ENCODE results near the gene TPP1.

The TPP1 gene

DNA sequence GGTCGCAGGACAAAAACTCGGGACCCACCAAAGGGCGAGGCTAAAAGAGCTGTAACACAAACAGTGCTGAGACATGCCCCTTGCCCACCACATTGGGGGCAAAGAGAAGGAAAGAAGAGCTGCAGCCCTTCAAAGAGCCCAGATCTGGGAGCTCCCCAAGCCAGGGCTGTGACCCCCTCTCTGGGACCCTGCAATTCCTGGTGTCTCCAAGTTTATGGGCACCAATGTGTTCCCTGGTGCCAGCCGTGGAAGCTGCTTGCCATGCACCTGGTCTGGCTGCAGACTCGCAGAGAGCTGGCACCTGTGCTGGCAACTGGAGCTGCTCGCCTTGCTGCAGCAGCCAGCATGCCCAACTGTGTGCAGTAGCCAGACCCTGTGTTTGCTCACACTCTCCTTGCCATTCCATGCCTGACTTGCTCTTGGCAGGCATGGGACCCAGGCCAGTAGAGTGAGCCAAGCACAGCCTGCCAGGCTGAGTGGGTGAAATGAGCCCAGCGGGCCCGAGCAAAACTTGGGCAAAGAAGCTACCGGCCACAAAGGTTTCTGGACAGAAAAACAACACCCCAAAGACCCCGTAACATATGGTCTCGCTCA lies 31.8 kb downstream of the TPP1 start:
- Histone ChIP-seq H3K27me3 (ENCODE audit: insufficient read depth, poor library complexity, severe bottlenecking) (no peaks in the 10 kb centered on the region), H3K36me3 (ENCODE audit: low read depth) (peaks cover 10% of the 10 kb centered on the region; the same call in 1 of the 2 replicates), H3K4me1 (ENCODE audit: insufficient read depth, poor library complexity, severe bottlenecking) (no peaks in the 10 kb centered on the region), H3K9me3 (ENCODE audit: severe bottlenecking) (peaks cover 10% of the 10 kb centered on the region), H3K27ac (ENCODE audit: poor library complexity, severe bottlenecking) (no peak overlapping the region), H3K4me3 (ENCODE audit: severe bottlenecking) (no peak overlapping the region)
- TF ChIP-seq, protein P1, sequence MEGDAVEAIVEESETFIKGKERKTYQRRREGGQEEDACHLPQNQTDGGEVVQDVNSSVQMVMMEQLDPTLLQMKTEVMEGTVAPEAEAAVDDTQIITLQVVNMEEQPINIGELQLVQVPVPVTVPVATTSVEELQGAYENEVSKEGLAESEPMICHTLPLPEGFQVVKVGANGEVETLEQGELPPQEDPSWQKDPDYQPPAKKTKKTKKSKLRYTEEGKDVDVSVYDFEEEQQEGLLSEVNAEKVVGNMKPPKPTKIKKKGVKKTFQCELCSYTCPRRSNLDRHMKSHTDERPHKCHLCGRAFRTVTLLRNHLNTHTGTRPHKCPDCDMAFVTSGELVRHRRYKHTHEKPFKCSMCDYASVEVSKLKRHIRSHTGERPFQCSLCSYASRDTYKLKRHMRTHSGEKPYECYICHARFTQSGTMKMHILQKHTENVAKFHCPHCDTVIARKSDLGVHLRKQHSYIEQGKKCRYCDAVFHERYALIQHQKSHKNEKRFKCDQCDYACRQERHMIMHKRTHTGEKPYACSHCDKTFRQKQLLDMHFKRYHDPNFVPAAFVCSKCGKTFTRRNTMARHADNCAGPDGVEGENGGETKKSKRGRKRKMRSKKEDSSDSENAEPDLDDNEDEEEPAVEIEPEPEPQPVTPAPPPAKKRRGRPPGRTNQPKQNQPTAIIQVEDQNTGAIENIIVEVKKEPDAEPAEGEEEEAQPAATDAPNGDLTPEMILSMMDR (IDR thresholded peaks at IDR 0.05; ENCODE audit: poor library complexity, severe bottlenecking) = no peak
- ATAC-seq (ENCODE audit: low read depth) (peak; percentile 19; the same call in 2 of the 3 replicates), DNase-seq (ENCODE audit: low spot score) (no peak)

GRCh38 chr11:6586434-6587359 lies 32.5 kb downstream of the TPP1 start:
- Histone ChIP-seq H3K9me3 (ENCODE audit: severe bottlenecking) (peaks cover 10% of the 10 kb centered on the region), H3K27me3 (ENCODE audit: insufficient read depth, poor library complexity, severe bottlenecking) (no peaks in the 10 kb centered on the region), H3K4me1 (ENCODE audit: insufficient read depth, poor library complexity, severe bottlenecking) (no peaks in the 10 kb centered on the region), H3K36me3 (ENCODE audit: low read depth) (peaks cover 9% of the 10 kb centered on the region; the same call in 1 of the 2 replicates), H3K27ac (ENCODE audit: poor library complexity, severe bottlenecking) (no peak overlapping the region), H3K4me3 (ENCODE audit: severe bottlenecking) (no peak overlapping the region)
- ATAC-seq (ENCODE audit: low read depth) (no peak), DNase-seq (ENCODE audit: low spot score) (no peak)
- TF ChIP-seq, protein P1 (IDR thresholded peaks at IDR 0.05; ENCODE audit: poor library complexity, severe bottlenecking) = no peak

- TF ChIP-seq, protein P1 (IDR thresholded peaks at IDR 0.05; ENCODE audit: poor library complexity, severe bottlenecking) = no peak
- DNase-seq (ENCODE audit: low spot score) (no peak), ATAC-seq (ENCODE audit: low read depth) (no peak)
- H3K9me3 ChIP-seq (ENCODE audit: severe bottlenecking) = peaks cover 10% of the 10 kb centered on the region
- H3K27me3 ChIP-seq (ENCODE audit: insufficient read depth, poor library complexity, severe bottlenecking) = no peaks in the 10 kb centered on the region
- H3K36me3 ChIP-seq (ENCODE audit: low read depth) = peaks cover 6% of the 10 kb centered on the region; the same call in 1 of the 2 replicates
- no peak overlapping the region for H3K27ac ChIP-seq (ENCODE audit: poor library complexity, severe bottlenecking)
- no peaks in the 10 kb centered on the region for H3K4me1 ChIP-seq (ENCODE audit: insufficient read depth, poor library complexity, severe bottlenecking)
- H3K4me3 ChIP-seq (ENCODE audit: severe bottlenecking) = no peak overlapping the region
Measured at GRCh38 chr11:6584528-6584927, 34.7 kb downstream of the TPP1 start.

DNA sequence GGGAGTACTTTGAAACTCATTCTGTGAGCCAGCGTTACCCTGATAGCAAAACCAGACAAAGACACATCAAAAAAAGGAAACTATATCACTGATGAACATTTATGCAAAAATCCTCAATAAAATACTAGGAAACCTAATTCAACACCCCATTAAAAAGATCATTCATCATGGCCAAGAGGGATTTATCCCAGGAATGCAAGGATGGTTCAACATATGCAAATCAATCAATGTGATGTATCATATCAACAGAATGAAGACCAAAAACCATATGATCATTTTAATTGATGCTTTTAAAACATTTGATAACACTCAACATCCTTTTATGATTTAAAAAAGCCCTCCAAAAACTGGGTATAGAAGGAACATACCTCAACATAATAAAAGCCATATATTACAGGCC lies 35.6 kb downstream of the TPP1 start:
- Histone ChIP-seq H3K27me3 (ENCODE audit: insufficient read depth, poor library complexity, severe bottlenecking) (no peaks in the 10 kb centered on the region), H3K4me3 (ENCODE audit: severe bottlenecking) (no peak overlapping the region), H3K4me1 (ENCODE audit: insufficient read depth, poor library complexity, severe bottlenecking) (no peaks in the 10 kb centered on the region), H3K27ac (ENCODE audit: poor library complexity, severe bottlenecking) (no peak overlapping the region), H3K36me3 (ENCODE audit: low read depth) (peaks cover under 1% of the 10 kb centered on the region; the same call in 1 of the 2 replicates), H3K9me3 (ENCODE audit: severe bottlenecking) (peaks cover 10% of the 10 kb centered on the region)
- TF ChIP-seq, protein P1 (IDR thresholded peaks at IDR 0.05; ENCODE audit: poor library complexity, severe bottlenecking) = no peak
- no peak for ATAC-seq (ENCODE audit: low read depth)
- no peak for DNase-seq (ENCODE audit: low spot score)

All from RWPE2 (cell line).